Urinary bladder (tissue), 4 donors: ENCODE data around the gene RPUSD1. TPM values are rescaled to one million over a fixed set of nuclear protein-coding genes. Genes with fewer than 3 reads are reported as not detected.

Experiments
- DNase-seq: peaks from one replicate; pipeline ENCODE4 v3.0.0-alpha.2; 2015; ENCODE audit errors: extremely low spot score
- H3K27ac ChIP-seq: one replicate; pipeline ENCODE4 v1.5.1; 2013; ENCODE audit warnings: low read depth, mild to moderate bottlenecking, moderate library complexity
- H3K36me3 ChIP-seq: one replicate; pipeline ENCODE4 v1.6.1; 2013; ENCODE audit warnings: mild to moderate bottlenecking, moderate library complexity; ENCODE audit not compliant: insufficient read depth
- H3K4me1 ChIP-seq: one replicate; pipeline ENCODE4 v1.6.1; 2013; ENCODE audit warnings: mild to moderate bottlenecking, moderate library complexity; ENCODE audit not compliant: insufficient read depth
- H3K4me3 ChIP-seq: one replicate; pipeline ENCODE4 v1.5.1; 2013; ENCODE audit warnings: low read depth, low read length
- WGBS: extraction: QIAGEN DNeasy Blood & Tissue Kit; methylation state at CpG from one replicate; pipeline ENCODE4 v1.1.7; 2013; 5-methylcytosine and 5-hydroxymethylcytosine counted together
- polyA plus RNA-seq: library from polyadenylated mRNA; stranded (reverse); fragments of 200-250 nt; gene quantifications from one replicate; pipeline ENCODE4 v1.2.3, GENCODE V29; 2013
- total RNA-seq: library from RNA; depleted of rRNA; stranded (reverse); fragments of >200 nt; gene quantifications from one replicate; pipeline ENCODE4 v1.2.3, GENCODE V29; 2014
- donor health status: healthy with polysubstance abuse.
- donor health status: healthy.

RPUSD1 gene
- total and polyA plus RNA-seq, 2 donors = 8.1 to 21.6 TPM

DNA sequence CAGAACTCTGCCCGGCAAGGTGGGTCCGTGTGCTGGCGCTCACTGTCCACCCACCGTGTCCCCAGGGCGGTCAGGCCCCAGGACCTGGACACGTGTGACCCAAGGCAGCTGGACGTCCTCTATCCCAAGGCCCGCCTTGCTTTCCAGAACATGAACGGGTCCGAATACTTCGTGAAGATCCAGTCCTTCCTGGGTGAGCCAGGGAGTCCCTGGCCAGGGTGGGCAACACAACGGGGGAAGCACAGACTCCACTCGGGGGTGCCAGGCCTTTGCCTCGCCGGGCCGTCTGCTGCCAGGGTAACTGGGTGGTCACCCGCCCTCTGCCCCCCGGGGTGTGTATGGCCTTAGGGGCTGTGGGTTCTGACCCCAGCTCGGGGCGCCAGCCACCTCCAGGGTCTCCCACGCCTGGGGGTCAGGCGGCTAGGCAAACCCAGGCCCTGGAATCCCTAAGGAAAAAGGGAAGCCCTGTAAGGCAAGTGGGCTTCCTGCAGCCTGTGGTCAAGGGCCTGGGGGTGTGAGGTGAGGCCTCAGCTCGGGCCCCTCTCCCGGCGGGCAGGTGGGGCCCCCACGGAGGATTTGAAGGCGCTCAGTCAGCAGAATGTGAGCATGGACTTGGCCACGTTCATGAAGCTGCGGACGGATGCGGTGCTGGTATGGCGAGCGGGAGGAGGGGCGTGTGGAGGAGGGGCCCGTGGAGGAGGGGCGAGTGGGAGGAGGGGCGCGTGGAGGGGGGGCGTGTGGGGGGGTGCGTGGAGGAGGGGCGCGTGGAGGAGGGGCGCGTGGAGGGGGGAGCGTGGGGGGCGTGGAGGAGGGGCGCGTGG lies 21.2 kb downstream of the RPUSD1 start:
- WGBS = 61% methylated on average over 36 of the region's 48 CpGs
- no peaks in the 10 kb centered on the region for H3K36me3 ChIP-seq
- no peak overlapping the region for H3K27ac ChIP-seq

DNA sequence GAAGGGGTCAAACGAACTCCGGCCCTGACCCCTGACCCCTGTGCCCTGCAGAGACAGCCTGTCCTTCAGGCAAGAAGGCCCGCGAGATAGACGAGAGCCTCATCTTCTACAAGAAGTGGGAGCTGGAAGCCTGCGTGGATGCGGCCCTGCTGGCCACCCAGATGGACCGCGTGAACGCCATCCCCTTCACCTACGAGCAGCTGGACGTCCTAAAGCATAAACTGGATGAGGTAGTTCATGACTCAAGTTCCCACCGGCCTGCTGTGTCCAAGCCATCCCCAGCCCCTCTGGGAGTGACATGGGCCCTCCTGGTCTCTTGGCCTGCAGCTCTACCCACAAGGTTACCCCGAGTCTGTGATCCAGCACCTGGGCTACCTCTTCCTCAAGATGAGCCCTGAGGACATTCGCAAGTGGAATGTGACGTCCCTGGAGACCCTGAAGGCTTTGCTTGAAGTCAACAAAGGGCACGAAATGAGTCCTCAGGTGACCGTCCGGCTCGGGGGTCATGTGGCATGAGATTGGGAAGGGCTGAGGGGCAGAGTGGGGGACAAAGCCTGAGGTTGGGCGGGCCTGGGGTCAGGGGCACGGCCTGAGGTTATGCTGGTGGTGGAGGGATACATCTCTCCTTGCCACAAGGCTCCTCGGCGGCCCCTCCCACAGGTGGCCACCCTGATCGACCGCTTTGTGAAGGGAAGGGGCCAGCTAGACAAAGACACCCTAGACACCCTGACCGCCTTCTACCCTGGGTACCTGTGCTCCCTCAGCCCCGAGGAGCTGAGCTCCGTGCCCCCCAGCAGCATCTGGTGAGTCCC lies 22.0 kb downstream of the RPUSD1 start:
- H3K36me3 ChIP-seq = no peaks in the 10 kb centered on the region
- H3K4me3 ChIP-seq = no peak overlapping the region
- no peak overlapping the region for H3K27ac ChIP-seq
- H3K4me1 ChIP-seq = no peaks in the 10 kb centered on the region
- WGBS = 88% methylated on average over 29 of the region's 29 CpGs
- DNase-seq = no peak

More for the DNA sequence above, 21.2 kb downstream of the RPUSD1 start:
- Histone ChIP-seq H3K4me3 (no peak overlapping the region), H3K4me1 (no peaks in the 10 kb centered on the region)
- no peak for DNase-seq

DNA sequence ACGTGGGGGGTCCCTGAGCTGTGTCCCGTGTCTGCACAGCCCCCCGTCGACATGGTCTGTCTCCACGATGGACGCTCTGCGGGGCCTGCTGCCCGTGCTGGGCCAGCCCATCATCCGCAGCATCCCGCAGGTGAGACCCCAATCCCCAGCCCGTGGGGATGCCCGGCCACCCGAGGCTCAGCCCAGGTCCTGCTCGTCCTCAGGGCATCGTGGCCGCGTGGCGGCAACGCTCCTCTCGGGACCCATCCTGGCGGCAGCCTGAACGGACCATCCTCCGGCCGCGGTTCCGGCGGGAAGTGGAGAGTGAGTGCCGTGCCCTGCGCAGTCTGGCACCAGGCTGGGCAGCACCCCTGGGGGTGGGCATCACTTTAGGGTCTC lies 22.7 kb downstream of the RPUSD1 start:
- Histone ChIP-seq H3K36me3 (no peaks in the 10 kb centered on the region), H3K4me3 (no peak overlapping the region), H3K27ac (no peak overlapping the region), H3K4me1 (no peaks in the 10 kb centered on the region)
- WGBS = 93% methylated on average over 29 of the region's 29 CpGs
- DNase-seq = no peak

DNA sequence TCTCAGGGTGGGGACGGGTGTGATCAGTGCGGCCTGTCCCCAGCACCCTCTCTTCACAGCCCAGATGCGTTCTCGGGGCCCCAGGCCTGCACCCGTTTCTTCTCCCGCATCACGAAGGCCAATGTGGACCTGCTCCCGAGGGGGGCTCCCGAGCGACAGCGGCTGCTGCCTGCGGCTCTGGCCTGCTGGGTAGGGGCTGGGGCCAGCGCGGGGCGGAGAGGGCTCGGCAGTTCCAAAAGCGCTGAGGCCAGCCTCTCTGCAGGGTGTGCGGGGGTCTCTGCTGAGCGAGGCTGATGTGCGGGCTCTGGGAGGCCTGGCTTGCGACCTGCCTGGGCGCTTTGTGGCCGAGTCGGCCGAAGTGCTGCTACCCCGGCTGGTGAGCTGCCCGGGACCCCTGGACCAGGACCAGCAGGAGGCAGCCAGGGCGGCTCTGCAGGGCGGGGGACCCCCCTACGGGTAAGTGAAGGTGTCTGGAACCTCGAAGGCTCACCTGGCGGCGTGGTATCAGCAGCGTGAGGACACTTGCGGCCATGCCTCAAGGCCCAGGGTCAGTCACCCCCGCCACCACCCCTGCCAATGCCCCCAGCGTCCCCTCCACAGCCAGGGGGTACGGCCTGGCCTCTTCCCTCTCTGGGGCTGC lies 23.2 kb downstream of the RPUSD1 start:
- Histone ChIP-seq H3K4me3 (no peak overlapping the region), H3K27ac (no peak overlapping the region), H3K4me1 (no peaks in the 10 kb centered on the region), H3K36me3 (no peaks in the 10 kb centered on the region)
- 83% methylated on average over 38 of the region's 38 CpGs for WGBS
- no peak for DNase-seq

DNA sequence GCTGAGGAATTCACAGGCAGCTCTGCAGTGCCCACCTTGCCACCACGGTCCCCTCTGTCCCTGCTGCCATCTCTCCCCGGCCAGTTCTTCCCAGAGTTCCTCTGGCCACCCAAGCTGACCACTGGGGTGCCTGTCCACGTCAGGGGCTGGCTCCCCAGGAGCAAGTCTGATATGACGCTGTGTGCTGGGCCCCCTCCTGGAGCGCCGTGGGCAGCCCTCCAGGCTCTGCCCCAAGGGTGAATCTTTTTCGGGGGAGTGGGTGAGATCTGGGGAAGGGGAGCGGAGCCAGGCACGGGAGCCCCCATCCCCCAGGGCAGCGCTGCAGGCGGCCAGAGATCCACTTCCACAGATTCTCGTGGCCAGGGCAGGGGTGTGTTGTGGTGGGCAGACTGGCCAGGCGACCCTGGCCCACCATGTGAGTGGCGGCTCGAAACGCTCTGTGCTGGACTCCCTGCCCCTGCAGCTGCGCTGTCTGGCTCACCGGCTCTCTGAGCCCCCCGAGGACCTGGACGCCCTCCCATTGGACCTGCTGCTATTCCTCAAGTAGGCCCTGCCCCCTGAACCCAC lies 23.9 kb downstream of the RPUSD1 start:
- H3K27ac ChIP-seq = no peak overlapping the region
- H3K4me1 ChIP-seq = no peaks in the 10 kb centered on the region
- no peak for DNase-seq
- H3K4me3 ChIP-seq = no peak overlapping the region
- WGBS = 71% methylated on average over 20 of the region's 20 CpGs
- no peaks in the 10 kb centered on the region for H3K36me3 ChIP-seq

DNA sequence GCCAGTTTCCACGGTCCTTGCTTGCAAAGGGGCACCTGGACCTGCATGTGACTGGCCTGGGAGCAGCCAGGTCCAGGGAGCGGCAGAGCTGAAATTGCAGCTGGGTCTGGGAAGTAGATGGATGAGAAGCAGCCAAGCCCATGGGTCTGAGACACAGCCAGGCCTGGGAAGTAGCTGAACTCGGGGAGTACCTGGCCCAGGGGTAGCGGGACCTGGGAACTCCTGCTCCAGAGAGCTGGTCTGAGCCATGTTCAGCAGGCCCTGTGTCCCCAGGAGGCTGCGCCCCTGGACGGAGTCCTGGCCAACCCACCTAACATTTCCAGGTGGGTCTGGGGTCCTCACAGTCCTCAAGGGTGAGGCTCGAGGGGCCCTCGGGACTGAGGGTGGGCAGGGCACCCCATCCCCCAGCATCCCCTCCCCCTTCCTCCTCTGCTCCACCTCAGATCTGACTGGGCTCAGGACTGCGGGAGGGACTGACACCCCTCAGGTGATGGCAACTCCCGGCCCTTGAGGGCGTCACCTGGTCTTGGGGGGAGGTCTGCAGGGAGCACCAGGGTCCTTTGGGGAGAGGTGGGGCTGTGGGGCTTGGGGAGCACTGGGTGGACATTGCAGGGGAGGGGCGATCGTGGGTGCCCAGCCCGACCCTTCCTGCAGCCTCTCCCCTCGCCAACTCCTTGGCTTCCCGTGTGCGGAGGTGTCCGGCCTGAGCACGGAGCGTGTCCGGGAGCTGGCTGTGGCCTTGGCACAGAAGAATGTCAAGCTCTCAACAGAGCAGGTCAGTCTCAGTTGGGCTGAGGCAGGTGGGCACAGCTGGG lies 24.6 kb downstream of the RPUSD1 start:
- Histone ChIP-seq H3K27ac (no peak overlapping the region), H3K4me1 (no peaks in the 10 kb centered on the region), H3K4me3 (no peak overlapping the region), H3K36me3 (no peaks in the 10 kb centered on the region)
- no peak for DNase-seq
- WGBS = 74% methylated on average over 21 of the region's 21 CpGs

DNA sequence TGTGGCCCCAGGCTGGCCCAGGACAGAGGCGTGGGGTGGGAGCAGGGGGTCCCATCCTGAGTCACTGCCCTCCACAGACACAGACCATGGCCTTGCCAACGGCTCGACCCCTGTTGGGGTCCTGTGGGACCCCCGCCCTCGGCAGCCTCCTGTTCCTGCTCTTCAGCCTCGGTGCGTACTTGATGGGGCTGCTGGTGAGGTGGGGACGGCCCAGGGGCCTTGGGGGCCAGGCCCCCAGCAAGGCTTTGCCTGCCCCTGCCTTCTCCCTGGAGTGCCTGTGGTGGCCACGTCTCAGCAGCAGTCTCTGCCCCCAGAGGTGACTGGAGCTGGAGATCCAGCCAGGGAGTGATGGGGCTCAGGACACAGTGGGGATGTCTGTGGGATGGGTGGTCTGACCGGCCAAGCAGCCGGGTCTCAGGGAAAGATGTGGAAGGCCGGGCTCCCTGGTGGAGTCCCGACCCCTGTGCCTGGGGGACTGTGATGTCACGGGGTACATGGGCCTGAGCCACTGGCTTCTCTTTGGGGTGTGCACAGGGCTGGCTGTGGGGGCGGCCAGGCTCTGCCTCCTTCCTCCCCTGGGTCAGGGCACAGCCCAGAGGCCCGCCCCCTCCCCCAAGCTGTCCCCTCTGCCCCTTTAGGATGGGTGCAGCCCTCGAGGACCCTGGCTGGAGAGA lies 25.4 kb downstream of the RPUSD1 start:
- H3K4me1 ChIP-seq = no peaks in the 10 kb centered on the region
- 70% methylated on average over 17 of the region's 17 CpGs for WGBS
- H3K27ac ChIP-seq = no peak overlapping the region

DNA sequence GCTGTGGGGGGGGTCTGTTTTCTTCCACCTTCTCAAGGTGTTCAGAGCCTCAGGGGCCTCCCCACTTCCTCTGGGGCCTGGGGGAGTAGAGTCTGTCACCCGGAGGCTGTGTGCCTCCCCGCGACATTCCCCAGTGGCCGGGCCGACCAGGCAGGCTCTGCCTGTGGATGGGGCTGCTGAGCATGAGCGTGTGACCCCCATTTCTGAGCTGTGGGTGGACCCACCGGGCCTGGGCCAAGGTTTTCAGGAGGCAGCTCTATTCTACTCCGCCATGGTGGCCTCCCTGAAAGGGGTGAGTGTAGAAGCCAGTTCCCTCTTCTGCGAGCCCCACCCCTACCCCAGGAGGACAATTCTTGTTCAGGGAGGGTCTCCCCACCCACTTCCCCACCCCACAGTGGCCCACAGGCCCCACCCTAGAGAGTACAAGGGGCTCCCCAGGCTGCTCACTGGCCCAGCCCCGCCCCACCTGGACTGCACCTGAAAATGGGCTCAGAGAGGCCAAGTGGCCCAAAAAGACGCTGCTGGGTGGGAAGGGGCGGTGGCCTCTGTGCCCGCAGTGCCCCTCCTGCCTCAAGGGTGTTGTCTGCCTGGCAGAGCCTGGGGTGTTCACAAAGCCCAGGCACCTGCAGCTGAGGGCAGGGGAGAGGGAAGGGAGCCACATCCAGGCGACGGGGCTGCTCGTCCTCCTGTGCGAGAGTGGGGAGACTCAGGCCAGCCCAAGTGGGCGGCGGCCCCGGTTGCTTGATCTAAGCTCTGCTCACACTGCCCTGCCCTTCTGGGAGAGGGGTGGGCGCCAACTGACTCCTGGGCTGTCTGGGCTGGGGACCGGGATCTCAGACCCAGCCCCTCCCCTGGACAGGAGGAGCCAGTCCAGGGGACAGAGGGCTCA lies 26.3 kb downstream of the RPUSD1 start:
- H3K36me3 ChIP-seq = no peaks in the 10 kb centered on the region
- no peak for DNase-seq
- no peak overlapping the region for H3K27ac ChIP-seq
- no peak overlapping the region for H3K4me3 ChIP-seq
- WGBS = 55% methylated on average over 22 of the region's 22 CpGs
- no peaks in the 10 kb centered on the region for H3K4me1 ChIP-seq

More for the DNA sequence above, 25.4 kb downstream of the RPUSD1 start:
- no peak for DNase-seq
- Histone ChIP-seq H3K4me3 (no peak overlapping the region), H3K36me3 (no peaks in the 10 kb centered on the region)

DNA sequence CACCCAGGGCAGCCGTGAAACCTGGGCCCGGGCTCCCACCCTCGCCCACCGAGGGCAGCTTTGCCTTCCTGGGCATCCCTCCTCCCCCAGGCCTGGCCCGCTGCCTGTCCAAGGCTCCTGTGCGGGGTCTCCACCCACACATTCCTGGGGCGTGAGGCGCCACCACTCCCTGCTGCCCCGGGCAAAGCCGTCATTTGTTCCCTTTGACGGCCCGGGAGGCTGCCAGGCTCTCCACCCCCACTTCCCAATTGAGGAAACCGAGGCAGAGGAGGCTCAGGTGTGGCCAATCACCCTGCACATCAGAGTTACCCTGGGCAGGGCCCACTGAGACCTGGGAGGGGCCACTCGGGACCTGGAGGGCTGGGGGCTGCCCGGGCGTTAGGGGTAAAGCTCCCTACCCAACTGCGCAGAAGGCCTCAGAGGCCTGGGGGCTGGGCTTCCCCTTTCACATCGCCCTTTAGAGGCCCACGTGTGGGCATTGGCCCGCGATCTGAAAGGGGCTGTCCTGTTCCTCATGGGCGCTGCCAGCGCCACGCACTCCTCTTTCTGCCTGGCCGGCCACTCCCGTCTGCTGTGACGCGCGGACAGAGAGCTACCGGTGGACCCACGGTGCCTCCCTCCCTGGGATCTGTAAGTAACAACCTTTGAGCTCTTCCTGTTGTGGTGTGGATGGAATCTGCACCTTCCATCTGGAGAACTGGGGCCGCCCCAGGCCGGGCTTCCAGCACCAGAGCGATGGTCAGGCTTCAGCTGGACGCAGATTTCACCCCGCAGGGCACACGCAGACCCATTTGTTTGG lies 27.4 kb downstream of the RPUSD1 start, which contains the start of gene MSLN:
MSLN (plus strand) TSS at position 190 of the 799 bp plus-strand sequence. CDS start 1,947 bp downstream, outside the sequence.
- no peak for DNase-seq

DNA sequence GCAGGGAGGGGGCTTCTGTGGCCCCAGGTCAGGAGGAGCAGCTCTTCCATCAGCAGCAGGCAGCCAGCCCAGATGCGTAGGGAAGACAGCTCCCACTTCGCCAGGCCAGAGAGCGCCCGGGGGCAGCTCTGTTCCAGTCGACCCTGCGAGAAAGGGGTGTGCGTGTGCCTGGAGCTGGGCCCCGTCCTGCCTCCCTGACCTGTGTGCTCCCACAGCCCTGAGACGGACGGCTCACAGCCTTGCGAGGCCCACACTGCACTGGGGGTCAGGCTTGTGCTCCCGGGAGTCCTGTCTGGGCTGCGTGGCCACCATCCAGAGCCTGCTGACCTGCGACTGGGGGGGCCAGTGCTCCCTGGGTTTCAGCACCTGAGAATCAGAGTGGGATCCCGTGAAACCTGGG lies 28.1 kb downstream of the RPUSD1 start:
- Histone ChIP-seq H3K4me3 (no peak overlapping the region), H3K27ac (no peak overlapping the region), H3K36me3 (no peaks in the 10 kb centered on the region), H3K4me1 (no peaks in the 10 kb centered on the region)
- no peak for DNase-seq
- WGBS = 50% methylated on average over 15 of the region's 15 CpGs

More for the DNA sequence above, 27.4 kb downstream of the RPUSD1 start, which contains the start of gene MSLN:
- H3K4me3 ChIP-seq = no peak within 1 kb of the TSS
- H3K4me1 ChIP-seq = no peaks in the 10 kb centered on the region
- H3K36me3 ChIP-seq = no peaks in the 10 kb centered on the region
- WGBS = 75% methylated on average over 37 of the region's 37 CpGs
- H3K27ac ChIP-seq = no peak within 1 kb of the TSS
